Esophagus muscularis mucosa (tissue), 4 donors: Measurements from ENCODE around the gene BSN. TPM values are rescaled to one million over a fixed set of nuclear protein-coding genes. Genes with fewer than 3 reads are reported as not detected.
A peak's percentile ranks its signal among the peaks of the same experiment; 100 is the strongest.

Source experiments
- DNase-seq: peaks from one replicate; pipeline ENCODE4 v3.0.0-alpha.2; 2017; ENCODE audit errors: extremely low spot score
- H3K27ac ChIP-seq, 4 donors: fragments of 200-600 bp; sonication (generic); replicated peaks in 1 of 4; 1 replicate in 3 of 4; 2 replicates in 1 of 4; pipeline ENCODE4 v1.5.1; 2016 to 2019; ENCODE audit warnings: mild to moderate bottlenecking in 1 of 4
- H3K27me3 ChIP-seq, 4 donors: fragments of 200-600 bp; sonication (generic); one replicate each; pipeline versions ENCODE4 v1.5.1 to v1.6.0; 2016 to 2019
- H3K36me3 ChIP-seq, 4 donors: fragments of 200-600 bp; sonication (generic); one replicate each; pipeline ENCODE4 v1.5.1; 2016 to 2019
- H3K4me1 ChIP-seq, 4 donors: fragments of 200-600 bp; sonication (generic); one replicate each; pipeline ENCODE4 v1.5.1; 2016 to 2019
- H3K4me3 ChIP-seq, 4 donors: fragments of 200-600 bp; sonication (generic); 1 replicate in 2 of 4; 2 replicates in 2 of 4; pipeline ENCODE4 v1.5.1; 2016 to 2019; ENCODE audit warnings: mild to moderate bottlenecking in 4 of 4, moderate library complexity in 1 of 4
- H3K9me3 ChIP-seq, 4 donors: fragments of 200-600 bp; sonication (generic); 1 replicate in 3 of 4; 2 replicates in 1 of 4; pipeline ENCODE4 v1.5.1; 2016 to 2019
- EP300 ChIP-seq: sonication (generic); formaldehyde crosslinking; IDR thresholded peaks from one replicate; pipeline ENCODE4 v1.6.1; 2017; ENCODE audit warnings: antibody characterized with exemption
- POLR2A ChIP-seq: fragments of 450-650 bp; IDR thresholded peaks from one replicate; pipeline ENCODE4 v1.6.1; 2017; ENCODE audit warnings: antibody characterized with exemption, moderate library complexity, mild to moderate bottlenecking, low read depth
- POLR2AphosphoS5 ChIP-seq, 2 donors: sonication (generic); formaldehyde crosslinking; IDR thresholded peaks; one replicate each; pipeline ENCODE4 v1.6.1; 2017; ENCODE audit warnings: antibody characterized with exemption in 2 of 2
- WGBS: methylation state at CpG from one replicate; pipeline ENCODE4 v1.1.5; 2018; 5-methylcytosine and 5-hydroxymethylcytosine counted together
- intact Hi-C: fragments of 100-400 bp; cut with DNase I; formaldehyde crosslinking; loops from one replicate; pipeline ENCODE4 v1.15.1; 2023
- total RNA-seq, 4 donors: library from RNA; depleted of rRNA; stranded (reverse); fragments of >200 nt; gene quantifications; one replicate each; pipeline versions ENCODE4 v1.1.0 to v1.2.1, GENCODE V29; 2016
- TF ChIP-seq, protein P1 (sequence below), 3 experiments: fragments of 200-600 bp in 2 of 3; fragments of 450-650 bp in 1 of 3; sonication (generic) in 2 of 3; IDR thresholded peaks; one replicate each; pipeline ENCODE4 v1.5.1; 2017 to 2019; ENCODE audit warnings: antibody characterized with exemption in 3 of 3, mild to moderate bottlenecking in 2 of 3, moderate library complexity in 1 of 3

BSN gene
- total RNA-seq, 4 donors from 2014 or later, result 0.42 to 1.7 (median 0.78) TPM

DNA sequence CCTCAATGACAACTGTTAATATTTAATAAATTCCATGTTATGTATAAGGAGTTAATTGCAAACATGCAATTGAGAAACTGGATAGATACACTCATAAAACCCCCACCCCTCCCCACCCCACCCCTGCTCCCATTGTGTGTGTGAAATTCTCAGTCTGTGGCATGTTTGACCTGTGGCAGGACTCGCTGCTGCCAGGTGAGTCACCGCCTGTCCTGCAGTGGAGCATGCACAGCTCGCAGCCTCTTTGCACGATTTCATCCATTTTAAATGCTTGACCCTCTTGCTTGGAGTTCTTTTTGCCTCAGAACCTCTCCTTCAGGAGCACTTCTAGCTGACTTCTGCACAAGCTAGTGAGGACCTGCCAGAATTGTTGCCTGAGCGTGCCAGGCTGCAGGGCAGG is 114.6 kb downstream of the BSN start:
- H3K27me3 ChIP-seq, result peaks cover 0 to 47% (median 2%) of the 10 kb centered on the region in 4 donors

DNA sequence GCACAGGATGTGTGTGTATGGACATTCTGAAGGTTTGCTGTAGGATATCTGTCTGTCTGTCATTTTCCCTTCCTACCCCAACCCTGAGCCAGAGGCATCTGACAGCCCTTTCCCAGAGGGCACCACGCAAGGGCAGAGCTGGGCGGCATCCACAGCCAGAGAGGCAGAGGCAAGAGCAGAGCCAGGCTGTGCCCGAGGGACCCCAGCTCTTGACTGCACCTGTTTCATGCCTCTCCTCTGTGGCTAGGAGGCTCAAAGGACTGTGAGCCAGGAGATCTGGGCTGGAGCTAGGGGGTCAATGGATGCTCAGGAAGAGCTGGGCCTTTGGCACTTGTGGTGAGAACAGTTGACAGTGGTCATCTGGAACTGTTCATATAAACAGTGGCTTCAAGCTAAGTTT is 115.1 kb downstream of the BSN start:
- Histone ChIP-seq H3K4me1 (peaks cover 6 to 10% (median 7%) of the 10 kb centered on the region in 4 donors), H3K27me3 (peaks cover 0 to 42% (median 2%) of the 10 kb centered on the region in 4 donors), H3K27ac (no peak overlapping the region), H3K9me3 (no peaks in the 10 kb centered on the region), H3K36me3 (no peaks in the 10 kb centered on the region), H3K4me3 (no peak overlapping the region)
- intact Hi-C loops, result no loop called here
- TF ChIP-seq POLR2AphosphoS5 (IDR thresholded peaks at IDR 0.05) (no peak), POLR2A (no peak), EP300 (no peak)
- TF ChIP-seq, protein P1, sequence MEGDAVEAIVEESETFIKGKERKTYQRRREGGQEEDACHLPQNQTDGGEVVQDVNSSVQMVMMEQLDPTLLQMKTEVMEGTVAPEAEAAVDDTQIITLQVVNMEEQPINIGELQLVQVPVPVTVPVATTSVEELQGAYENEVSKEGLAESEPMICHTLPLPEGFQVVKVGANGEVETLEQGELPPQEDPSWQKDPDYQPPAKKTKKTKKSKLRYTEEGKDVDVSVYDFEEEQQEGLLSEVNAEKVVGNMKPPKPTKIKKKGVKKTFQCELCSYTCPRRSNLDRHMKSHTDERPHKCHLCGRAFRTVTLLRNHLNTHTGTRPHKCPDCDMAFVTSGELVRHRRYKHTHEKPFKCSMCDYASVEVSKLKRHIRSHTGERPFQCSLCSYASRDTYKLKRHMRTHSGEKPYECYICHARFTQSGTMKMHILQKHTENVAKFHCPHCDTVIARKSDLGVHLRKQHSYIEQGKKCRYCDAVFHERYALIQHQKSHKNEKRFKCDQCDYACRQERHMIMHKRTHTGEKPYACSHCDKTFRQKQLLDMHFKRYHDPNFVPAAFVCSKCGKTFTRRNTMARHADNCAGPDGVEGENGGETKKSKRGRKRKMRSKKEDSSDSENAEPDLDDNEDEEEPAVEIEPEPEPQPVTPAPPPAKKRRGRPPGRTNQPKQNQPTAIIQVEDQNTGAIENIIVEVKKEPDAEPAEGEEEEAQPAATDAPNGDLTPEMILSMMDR (IDR thresholded peaks at IDR 0.05), result no peak
- DNase-seq, result no peak
- WGBS, result 83% methylated on average over 1 of the region's 3 CpGs

More for the DNA sequence above, 114.6 kb downstream of the BSN start:
- intact Hi-C loops, result no loop called here
- no peaks in the 10 kb centered on the region for H3K36me3 ChIP-seq
- DNase-seq, result no peak
- TF ChIP-seq, protein P1 (IDR thresholded peaks at IDR 0.05), result no peak
- no peak for TF ChIP-seq POLR2A
- TF ChIP-seq EP300, result no peak
- TF ChIP-seq POLR2AphosphoS5 (IDR thresholded peaks at IDR 0.05), result no peak
- no peak overlapping the region for H3K4me3 ChIP-seq
- H3K9me3 ChIP-seq, result no peaks in the 10 kb centered on the region
- peaks cover 6 to 9% (median 7%) of the 10 kb centered on the region in 4 donors for H3K4me1 ChIP-seq
- WGBS, result 66% methylated on average over 2 of the region's 5 CpGs
- H3K27ac ChIP-seq, result no peak overlapping the region

DNA sequence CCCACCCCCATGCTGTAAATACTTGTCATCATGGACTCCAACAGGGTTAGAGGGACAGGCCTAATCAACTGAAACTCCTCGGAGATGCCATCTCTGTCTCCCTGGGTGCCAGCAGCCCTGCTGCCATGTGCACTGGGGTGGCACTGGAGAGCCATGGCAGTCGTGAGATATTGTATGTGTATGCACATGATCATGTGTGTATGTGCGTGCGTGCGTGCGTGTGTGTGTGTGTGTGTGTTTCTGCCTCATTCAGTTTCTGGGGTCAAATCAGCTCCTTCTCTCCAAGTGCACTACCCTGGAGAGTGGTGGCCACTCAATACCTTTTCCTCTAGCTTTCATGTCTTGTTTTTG is 116.6 kb downstream of the BSN start:
- TF ChIP-seq, protein P1 (IDR thresholded peaks at IDR 0.05), result no peak
- Histone ChIP-seq H3K4me3 (no peak overlapping the region), H3K27ac (no peak overlapping the region), H3K4me1 (peaks cover 15 to 23% (median 21%) of the 10 kb centered on the region in 4 donors), H3K27me3 (peaks cover 0 to 28% (median 2%) of the 10 kb centered on the region in 4 donors), H3K9me3 (no peaks in the 10 kb centered on the region), H3K36me3 (peaks cover 0 to 5% (median 4%) of the 10 kb centered on the region in 4 donors)
- 47% methylated on average over 5 of the region's 6 CpGs for WGBS
- DNase-seq, result no peak
- intact Hi-C loops, result loop anchor here (2.0 kb wide), 1 partner anchor 130 kb away; no protein-coding TSS in a partner anchor

DNA sequence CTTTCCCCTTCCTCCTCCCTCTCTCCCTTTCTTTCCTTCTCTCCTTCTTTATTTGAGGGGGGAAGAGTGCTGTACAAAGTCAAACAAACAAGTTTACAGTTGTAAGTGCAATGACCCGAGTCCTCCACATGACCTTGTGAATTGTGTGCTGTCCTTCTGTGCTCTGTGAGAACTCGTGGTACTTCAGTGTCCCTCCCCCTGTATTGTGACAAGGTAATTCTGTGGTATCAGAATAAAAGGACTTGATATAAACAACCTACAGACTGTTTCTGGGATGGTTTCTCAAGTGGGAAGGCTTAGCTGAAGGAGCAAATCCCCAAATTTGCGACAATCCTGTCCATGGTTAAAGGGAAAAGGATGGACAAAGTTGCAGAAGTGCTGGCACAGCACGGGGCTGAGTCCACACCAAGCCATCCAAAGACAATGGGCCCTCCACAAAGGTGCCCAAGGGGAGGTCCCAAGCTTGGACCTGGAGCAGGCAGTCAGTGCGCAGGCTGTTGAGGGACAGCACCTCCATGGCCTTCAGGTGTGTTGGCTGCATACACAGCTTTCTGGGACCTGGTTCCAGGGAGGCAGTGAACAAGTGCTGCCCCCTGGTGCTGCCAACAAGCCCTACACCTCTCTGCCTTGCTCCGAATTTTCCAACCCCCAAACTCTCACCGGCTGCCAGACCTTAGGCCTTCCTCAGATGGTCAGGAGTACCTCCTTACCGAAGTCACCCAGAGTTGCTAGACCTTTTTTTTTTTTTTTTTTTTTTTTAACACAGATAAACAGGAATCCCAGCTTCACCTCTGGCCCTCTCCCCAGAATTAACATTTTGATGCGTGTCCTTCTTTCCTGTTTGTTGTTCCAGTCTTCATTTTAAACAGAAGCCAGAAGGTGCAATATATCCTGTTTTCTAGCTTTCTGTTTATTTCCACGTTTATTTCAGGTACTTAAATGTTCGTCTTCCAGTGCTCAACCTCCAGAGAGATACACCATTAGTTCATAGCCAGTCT is 117.3 kb downstream of the BSN start:
- DNase-seq, result no peak
- TF ChIP-seq POLR2A (no peak), POLR2AphosphoS5 (IDR thresholded peaks at IDR 0.05) (peak in 1 of 2 donors; percentile 57), EP300 (no peak)
- TF ChIP-seq, protein P1 (IDR thresholded peaks at IDR 0.05), result peak; percentile 72 to 86 (median 78)
- peaks cover 0 to 24% (median 2%) of the 10 kb centered on the region in 4 donors for H3K27me3 ChIP-seq
- no peak overlapping the region for H3K4me3 ChIP-seq
- WGBS, result 48% methylated on average over 10 of the region's 11 CpGs
- H3K9me3 ChIP-seq, result no peaks in the 10 kb centered on the region
- H3K27ac ChIP-seq, result no peak overlapping the region
- intact Hi-C loops, result loop anchor here (2.0 kb wide), 1 partner anchor 131 kb away; no protein-coding TSS in a partner anchor
- peaks cover under 1 to 12% (median 10%) of the 10 kb centered on the region in 4 donors for H3K36me3 ChIP-seq
- peaks cover 15 to 27% (median 23%) of the 10 kb centered on the region in 4 donors for H3K4me1 ChIP-seq
